GM20000 (cell line): ENCODE data around the gene NEFH.
A peak's percentile ranks its signal among the peaks of the same experiment; 100 is the strongest.

ENCODE experiments used
- DNase-seq: peaks from one replicate; pipeline ENCODE4 v3.0.0; 2012; ENCODE audit warnings: low spot score
- TF ChIP-seq, protein P1 (sequence below): IDR thresholded peaks from 2 replicates; pipeline ENCODE4 v1.5.1; 2012; ENCODE audit warnings: mild to moderate bottlenecking, control low read depth; ENCODE audit errors: extremely low read depth, missing control alignments

NEFH gene

DNA sequence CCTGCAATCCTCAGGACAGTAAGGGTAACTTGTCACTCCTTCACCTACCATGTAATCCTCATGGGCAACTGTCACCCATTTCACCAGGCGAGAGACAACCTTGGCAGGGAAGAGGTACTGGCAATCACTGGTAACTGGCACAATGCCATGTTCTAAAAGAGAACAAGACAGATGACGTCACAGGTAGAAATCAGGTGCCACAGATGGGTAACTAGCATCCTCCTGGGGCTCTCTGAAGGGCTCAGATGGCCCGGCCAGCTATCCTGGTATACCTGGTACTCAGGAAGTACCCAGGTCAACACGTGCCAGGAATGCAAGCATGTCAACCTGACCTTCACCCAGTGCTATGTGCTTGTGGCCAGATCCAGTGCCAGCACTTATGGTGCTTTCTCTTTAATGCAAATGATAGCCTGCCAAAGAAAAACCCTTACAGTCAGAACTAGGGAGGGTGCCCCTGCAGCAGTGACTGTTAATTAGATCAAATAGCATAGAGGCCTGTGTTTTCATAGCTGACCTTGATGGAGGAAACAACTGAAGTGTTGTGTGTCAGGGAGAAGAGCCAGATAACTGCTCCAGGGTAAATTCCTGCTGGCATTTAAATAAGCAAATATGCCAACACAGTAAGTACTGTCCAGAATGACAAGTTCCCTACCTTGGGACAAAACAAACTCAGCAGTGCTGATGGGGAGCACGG, 37.3 kb downstream of the NEFH start:
- no peak for DNase-seq
- TF ChIP-seq, protein P1, sequence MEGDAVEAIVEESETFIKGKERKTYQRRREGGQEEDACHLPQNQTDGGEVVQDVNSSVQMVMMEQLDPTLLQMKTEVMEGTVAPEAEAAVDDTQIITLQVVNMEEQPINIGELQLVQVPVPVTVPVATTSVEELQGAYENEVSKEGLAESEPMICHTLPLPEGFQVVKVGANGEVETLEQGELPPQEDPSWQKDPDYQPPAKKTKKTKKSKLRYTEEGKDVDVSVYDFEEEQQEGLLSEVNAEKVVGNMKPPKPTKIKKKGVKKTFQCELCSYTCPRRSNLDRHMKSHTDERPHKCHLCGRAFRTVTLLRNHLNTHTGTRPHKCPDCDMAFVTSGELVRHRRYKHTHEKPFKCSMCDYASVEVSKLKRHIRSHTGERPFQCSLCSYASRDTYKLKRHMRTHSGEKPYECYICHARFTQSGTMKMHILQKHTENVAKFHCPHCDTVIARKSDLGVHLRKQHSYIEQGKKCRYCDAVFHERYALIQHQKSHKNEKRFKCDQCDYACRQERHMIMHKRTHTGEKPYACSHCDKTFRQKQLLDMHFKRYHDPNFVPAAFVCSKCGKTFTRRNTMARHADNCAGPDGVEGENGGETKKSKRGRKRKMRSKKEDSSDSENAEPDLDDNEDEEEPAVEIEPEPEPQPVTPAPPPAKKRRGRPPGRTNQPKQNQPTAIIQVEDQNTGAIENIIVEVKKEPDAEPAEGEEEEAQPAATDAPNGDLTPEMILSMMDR: no peak

GRCh38 chr22:29518427-29518826, 38.4 kb downstream of the NEFH start:
- no peak for DNase-seq
- TF ChIP-seq, protein P1: no peak

DNA sequence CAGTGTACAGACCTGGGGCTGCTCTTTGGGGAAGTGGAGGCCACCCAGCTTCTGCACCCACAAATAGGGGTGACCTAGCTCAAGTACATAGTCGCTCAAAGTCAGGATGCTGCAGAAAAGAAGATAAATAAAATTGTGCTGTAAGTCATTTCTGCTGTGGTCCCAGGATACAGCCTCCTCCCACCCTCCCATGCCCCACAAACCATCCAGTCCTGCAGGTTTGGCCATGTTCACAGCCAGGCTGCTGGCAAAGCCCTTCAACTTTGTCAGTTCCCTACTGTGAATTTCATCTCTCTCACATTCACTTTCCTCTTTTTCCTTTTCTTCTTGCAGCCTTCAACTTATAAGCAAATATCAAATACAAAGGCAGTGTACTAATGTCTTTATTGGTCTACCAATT, 40.0 kb downstream of the NEFH start:
- TF ChIP-seq, protein P1: no peak
- no peak for DNase-seq

GRCh38 chr22:29520851-29521250, 40.8 kb downstream of the NEFH start:
- no peak for DNase-seq

DNA sequence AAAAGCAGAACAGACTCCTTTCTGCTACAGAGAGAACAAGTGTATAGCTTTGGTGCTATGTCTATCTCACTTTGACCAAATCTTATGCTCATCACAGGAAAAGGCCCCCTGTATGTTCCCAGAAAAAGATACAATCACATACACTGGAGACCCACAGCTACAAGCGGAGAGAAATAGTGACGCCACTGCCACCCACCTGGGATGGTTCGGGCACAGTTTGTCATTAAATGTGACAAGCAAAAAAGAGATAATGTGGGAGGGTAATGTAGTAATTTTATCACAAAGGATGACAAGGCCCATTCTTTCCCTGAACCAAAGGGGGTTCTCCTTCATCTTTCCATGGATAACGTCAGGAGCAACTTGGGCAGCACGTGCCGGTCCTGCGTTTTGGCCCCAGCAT, 41.5 kb downstream of the NEFH start:
- no peak for DNase-seq
- TF ChIP-seq, protein P1: no peak

More at GRCh38 chr22:29520851-29521250, 40.8 kb downstream of the NEFH start:
- TF ChIP-seq, protein P1: no peak

GRCh38 chr22:29523761-29524160, 43.7 kb downstream of the NEFH start:
- TF ChIP-seq, protein P1: no peak
- DNase-seq: no peak

GRCh38 chr22:29524442-29525191, 44.6 kb downstream of the NEFH start:
- TF ChIP-seq, protein P1: peak; percentile 6
- DNase-seq: peak; percentile 48
